GM19035 (cell line): ENCODE data around the gene CCNI.
"Not testable (repeated sequence)": the region's sequence is repeated elsewhere in the genome, so short reads cannot be mapped to it uniquely, and the experiment has no call there.

ENCODE experiments used
- ATAC-seq: cut with Tn5 transposase; IDR thresholded peaks from one replicate; pipeline ENCODE4 v1.9.1; 2021; ENCODE audit not compliant: unreplicated experiment

The CCNI gene

GRCh38 chr4:77040854-77041725, 34.7 kb downstream of the CCNI start:
- no peak for ATAC-seq

DNA sequence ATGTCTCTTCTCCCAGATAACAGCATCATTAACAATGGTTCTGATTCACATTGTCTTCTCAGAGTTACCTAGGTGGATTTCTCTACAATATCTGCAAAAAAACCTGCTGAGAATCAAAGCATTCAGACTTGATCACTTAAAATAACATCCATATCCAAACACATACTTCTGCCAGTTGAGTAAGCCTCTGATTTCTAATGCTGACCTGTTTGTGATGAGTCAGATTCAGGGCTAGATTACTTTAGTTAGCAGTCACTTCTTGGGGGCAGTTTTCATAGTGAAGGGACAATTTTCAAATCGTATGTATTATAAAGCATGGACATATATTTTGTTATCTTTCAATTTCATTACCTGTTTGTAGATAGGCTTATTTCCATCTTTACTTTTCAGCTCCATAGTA, 35.5 kb downstream of the CCNI start:
- no peak for ATAC-seq

GRCh38 chr4:77039796-77040195, 36.0 kb downstream of the CCNI start:
- no peak for ATAC-seq

GRCh38 chr4:77037736-77038135, 38.1 kb downstream of the CCNI start:
- no peak for ATAC-seq

DNA sequence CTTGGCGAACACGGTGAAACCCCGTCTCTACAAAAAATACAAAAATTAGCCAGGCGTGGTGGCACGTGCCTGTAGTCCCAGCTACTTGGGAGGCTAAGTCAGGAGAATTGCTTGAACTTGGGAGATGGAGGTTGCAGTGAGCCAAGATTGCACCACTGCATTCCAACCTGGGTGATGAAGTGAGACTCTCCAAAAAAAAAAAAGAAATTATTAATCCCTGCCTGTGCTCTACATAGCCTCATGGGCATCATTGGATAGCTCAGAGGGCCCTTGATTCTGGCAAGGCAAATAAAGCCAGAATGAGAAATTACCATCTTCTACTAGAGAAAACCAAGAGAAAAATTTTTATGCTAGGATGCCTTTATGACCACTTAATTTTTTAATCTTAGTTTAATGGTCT, 38.6 kb downstream of the CCNI start:
- ATAC-seq, result not testable (repeated sequence)

GRCh38 chr4:77036206-77036605, 39.6 kb downstream of the CCNI start:
- no peak for ATAC-seq

DNA sequence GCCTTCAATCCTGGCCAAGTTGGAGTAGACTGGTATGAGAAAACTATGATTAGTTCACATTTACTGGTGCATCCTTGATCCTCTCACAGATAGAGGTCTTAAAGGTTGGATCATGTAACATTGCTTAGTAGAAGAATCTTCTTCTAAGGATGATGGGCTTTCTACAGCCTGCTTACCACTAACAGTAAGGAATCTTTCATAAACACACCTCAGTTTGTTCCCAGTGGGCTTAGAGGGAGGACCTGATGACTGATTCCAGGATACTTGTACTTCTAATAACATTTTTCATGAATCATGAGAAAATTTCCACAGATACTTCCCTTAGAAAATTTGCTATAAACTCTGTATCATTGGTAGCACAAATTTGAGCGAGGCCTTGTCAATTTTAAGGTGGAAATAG, 40.6 kb downstream of the CCNI start:
- ATAC-seq, result no peak

- ATAC-seq, result no peak
Observed at GRCh38 chr4:77031544-77031943, 44.2 kb downstream of the CCNI start.

GRCh38 chr4:77029757-77030156, 46.0 kb downstream of the CCNI start:
- ATAC-seq, result not testable (repeated sequence)

GRCh38 chr4:77028246-77028645, 47.5 kb downstream of the CCNI start:
- ATAC-seq, result no peak

DNA sequence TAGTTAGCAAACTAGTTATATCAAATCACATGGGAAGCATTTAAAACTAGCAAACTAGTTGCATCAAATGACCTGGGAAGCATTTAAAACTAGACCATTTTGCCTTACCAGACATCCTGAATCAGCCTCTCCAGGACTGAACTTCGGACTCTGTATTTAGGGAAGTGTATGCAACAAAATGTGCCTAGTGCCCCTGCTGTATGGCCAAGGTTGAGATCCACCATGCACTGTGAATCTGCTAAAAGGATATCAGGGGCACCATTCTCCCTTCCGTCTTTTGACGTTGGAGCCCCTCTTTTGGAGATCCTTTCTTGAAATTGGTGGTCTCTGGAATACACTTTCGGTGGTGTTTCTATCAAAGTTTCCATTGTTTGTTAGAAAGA, 49.5 kb downstream of the CCNI start:
- no peak for ATAC-seq

- no peak for ATAC-seq
Observed at GRCh38 chr4:77025643-77026321, 50.0 kb downstream of the CCNI start.

- ATAC-seq, result no peak
Observed at GRCh38 chr4:77023920-77024319, 51.9 kb downstream of the CCNI start.

DNA sequence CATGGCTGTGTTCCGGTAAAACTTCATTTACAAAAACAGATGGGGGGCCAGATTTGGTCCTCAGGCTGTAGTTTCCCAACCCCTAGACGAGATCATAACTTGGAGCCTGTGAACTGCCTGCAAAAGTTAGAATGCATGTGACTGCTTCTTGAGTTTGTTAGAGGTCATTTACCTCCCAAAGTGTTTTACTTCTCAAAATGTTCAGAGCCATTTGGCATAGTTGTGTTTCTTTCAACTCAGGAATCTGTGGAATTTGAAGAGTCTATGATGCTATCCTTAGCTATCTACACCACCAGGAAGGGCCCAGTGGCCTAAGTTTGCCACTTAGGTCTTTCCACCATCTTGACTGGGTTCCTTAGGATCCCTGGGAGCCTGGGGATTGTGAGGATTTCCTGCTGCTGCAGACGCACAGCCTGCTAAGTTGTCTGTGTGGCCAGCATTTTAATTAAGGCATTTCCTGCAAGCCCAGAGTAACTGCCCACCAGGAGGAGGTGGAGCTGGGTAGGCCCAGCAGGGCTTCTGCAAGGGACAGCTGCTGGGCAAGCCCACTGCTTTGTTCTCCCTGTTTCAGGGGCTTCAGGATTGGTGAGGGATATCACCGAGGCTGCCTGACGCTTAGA, 53.1 kb downstream of the CCNI start:
- ATAC-seq, result no peak

DNA sequence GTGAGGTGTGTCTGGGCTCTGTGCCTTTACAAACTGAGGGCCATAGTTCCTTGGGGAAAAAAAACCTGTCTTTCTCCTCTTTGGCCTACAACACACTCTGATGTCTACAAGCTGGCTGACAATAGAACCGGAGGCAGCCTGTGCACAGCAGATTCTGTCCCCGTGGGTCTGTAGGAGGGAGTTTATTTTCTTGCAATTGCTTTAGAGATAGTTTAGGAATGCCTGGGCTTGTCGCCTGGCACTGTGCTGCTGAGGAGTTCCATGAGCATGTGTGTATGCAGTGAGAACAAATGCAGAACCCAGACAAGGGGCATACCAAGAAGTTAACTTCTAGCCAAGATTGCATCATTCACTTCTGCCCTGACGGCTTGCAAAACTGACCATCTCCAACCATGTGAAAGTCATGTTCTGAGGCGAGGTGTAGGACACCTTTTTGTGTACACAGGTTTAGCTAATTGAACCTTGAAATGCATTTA, 54.1 kb downstream of the CCNI start:
- no peak for ATAC-seq

DNA sequence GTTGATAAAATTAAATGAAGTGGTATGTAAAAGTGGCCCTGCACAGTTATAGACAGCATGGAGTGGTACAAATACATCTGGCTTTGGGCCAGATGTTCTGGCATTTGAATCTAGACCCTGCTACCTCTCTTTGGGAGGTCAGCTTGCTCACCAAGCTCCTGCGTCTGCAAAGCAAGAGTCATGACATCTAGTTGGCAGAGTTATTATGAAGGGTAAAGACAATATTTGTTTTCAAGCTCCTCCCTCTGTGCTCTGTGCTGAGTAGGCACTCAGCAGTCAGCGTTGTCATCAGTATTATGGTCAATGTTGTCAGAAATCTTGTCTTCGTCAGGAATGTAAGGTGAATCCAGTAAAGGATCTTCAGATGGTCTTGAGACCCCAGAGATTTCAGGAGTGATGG, 55.8 kb downstream of the CCNI start:
- no peak for ATAC-seq

- ATAC-seq, result no peak
Observed at GRCh38 chr4:77015390-77015789, 60.4 kb downstream of the CCNI start.

DNA sequence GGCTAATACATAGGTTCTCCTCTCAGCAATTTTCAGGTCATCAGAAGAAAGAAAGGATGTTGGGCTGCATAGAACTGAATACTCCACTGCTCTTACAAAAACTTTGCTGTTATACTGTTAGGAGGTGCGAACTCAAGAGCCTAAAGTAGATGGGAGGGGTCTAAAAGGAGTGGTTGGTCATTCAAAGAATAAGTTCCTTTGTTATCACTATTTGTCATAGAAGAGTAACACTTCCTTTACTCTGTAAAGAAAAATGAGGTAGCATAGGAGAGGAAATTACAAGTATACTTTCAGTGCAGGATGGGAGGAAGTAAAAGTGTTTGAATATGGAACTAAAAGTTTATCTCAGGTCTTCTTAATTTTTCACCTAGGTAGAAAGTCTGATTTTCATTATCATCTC, 61.5 kb downstream of the CCNI start:
- no peak for ATAC-seq

- ATAC-seq, result no peak
Observed at GRCh38 chr4:77012726-77013125, 63.1 kb downstream of the CCNI start.

DNA sequence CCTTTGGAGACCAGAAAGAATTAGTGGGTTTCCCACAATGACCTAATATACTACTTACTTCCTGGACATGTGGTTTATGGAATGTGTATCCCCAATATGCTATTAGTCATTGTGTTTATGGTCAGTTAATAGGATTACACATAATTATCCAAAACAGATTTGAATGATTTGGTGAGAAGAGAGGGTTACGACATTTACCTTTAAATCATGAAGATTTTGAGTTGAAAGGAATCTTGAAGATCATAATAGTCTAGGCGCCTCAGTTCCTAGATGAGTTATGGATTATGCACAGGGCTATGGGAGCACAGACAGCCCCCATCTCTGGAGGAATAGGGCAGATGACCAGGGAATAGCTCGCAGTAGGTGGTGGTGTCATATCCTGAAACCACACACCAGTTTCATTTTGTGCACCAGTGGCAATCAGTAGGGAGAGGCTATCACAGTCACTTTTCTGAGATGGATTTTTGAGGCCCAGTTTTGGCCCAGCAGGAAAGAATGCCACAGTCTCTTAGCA, 64.9 kb downstream of the CCNI start:
- ATAC-seq, result no peak

- ATAC-seq, result no peak
Observed at GRCh38 chr4:77009511-77010115, 66.2 kb downstream of the CCNI start.
